ENCODE measurements around the gene TNF.

DNA sequence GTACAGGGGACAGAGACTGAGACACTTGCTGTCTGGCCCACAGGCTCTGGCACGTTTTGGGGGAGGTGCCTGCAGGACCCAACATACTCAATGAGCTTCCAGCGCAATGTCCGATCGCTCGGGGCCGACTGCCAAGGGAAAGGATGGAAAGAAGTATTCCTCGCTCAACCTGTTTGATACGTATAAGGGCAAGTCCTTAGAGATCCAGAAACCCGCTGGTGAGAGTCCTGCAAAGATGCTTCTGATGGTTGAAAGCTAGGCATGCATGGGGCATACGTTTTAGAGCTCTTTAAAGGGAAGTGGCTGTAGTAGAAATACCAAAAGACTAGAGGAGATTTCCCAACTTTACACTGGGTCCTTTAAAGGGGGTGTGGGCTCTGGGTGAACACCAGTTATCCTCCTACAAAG is 47.3 kb downstream of the TNF start:
- TF ChIP-seq, protein P1, sequence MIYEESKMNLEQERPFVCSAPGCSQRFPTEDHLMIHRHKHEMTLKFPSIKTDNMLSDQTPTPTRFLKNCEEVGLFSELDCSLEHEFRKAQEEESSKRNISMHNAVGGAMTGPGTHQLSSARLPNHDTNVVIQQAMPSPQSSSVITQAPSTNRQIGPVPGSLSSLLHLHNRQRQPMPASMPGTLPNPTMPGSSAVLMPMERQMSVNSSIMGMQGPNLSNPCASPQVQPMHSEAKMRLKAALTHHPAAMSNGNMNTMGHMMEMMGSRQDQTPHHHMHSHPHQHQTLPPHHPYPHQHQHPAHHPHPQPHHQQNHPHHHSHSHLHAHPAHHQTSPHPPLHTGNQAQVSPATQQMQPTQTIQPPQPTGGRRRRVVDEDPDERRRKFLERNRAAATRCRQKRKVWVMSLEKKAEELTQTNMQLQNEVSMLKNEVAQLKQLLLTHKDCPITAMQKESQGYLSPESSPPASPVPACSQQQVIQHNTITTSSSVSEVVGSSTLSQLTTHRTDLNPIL (CRISPR knock-in tag; IDR thresholded peaks at IDR 0.05; ENCODE audit: low read depth) = no peak
- no peak for TF ChIP-seq GLIS3 (CRISPR knock-in tag; IDR thresholded peaks at IDR 0.05)
- TF ChIP-seq ARNTL (CRISPR knock-in tag; IDR thresholded peaks at IDR 0.05; ENCODE audit: borderline replicate concordance, low read depth) = no peak
- no peak for TF ChIP-seq TOX (CRISPR knock-in tag; IDR thresholded peaks at IDR 0.05; ENCODE audit: borderline replicate concordance)
- TF ChIP-seq RARB (CRISPR knock-in tag; IDR thresholded peaks at IDR 0.05) = no peak
- TF ChIP-seq, protein P2, sequence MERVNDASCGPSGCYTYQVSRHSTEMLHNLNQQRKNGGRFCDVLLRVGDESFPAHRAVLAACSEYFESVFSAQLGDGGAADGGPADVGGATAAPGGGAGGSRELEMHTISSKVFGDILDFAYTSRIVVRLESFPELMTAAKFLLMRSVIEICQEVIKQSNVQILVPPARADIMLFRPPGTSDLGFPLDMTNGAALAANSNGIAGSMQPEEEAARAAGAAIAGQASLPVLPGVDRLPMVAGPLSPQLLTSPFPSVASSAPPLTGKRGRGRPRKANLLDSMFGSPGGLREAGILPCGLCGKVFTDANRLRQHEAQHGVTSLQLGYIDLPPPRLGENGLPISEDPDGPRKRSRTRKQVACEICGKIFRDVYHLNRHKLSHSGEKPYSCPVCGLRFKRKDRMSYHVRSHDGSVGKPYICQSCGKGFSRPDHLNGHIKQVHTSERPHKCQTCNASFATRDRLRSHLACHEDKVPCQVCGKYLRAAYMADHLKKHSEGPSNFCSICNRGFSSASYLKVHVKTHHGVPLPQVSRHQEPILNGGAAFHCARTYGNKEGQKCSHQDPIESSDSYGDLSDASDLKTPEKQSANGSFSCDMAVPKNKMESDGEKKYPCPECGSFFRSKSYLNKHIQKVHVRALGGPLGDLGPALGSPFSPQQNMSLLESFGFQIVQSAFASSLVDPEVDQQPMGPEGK (CRISPR knock-in tag; IDR thresholded peaks at IDR 0.05; ENCODE audit: borderline replicate concordance) = no peak
- no peak for TF ChIP-seq ZNF565 (CRISPR knock-in tag; conservative IDR thresholded peaks at IDR 0.05; ENCODE audit: low read depth)
